Measurements from ENCODE around the gene ARHGAP10.
A peak's percentile ranks its signal among the peaks of the same experiment; 100 is the strongest.

ARHGAP10 gene

GRCh38 chr4:147683717-147684700, 47.9 kb upstream of the ARHGAP10 start, which contains the start of gene PRMT9:
Gene PRMT9 (minus strand): TSS chr4:147684163. CDS start chr4:147683987, 176 bp downstream.
- H2AK5ac ChIP-seq (ENCODE audit: low read depth, low read length), result no peak within 1 kb of the TSS
- H3K36me3 ChIP-seq (replicated peaks in 1 of 2; ENCODE audit: control insufficient read depth in 2 of 2, insufficient read depth in 2 of 2, low read length in 2 of 2), result peaks cover 0 to 9% of the 10 kb centered on the region in 2 donors
- no CpG with 5 or more reads among the region's 69 CpGs for WGBS, 2 donors (ENCODE audit: extremely low coverage in 2 of 2, insufficient read length in 2 of 2, insufficient replicate concordance in 1 of 2)
- H3K4ac ChIP-seq (ENCODE audit: low read length), result no peak within 1 kb of the TSS
- no peaks in the 10 kb centered on the region for H3K27me3 ChIP-seq (ENCODE audit: control insufficient read depth in 3 of 3, insufficient read depth in 3 of 3, low read depth in 1 of 3, low read length in 3 of 3)
- peak within 1 kb of the TSS; percentile 77 to 95 for H3K4me3 ChIP-seq (ENCODE audit: low read length in 2 of 2)
- peak within 1 kb of the TSS; percentile 92 for H3K4me2 ChIP-seq (ENCODE audit: insufficient read depth, low read length, poor library complexity, severe bottlenecking)
- H2AFZ ChIP-seq (ENCODE audit: low read length), result peak within 1 kb of the TSS; percentile 93
- H3K4me1 ChIP-seq (ENCODE audit: control insufficient read depth in 2 of 2, insufficient read depth in 1 of 2, low read depth in 1 of 2, low read length in 2 of 2), result peaks cover 0 to 3% of the 10 kb centered on the region in 2 donors
- H4K8ac ChIP-seq (ENCODE audit: low read depth, low read length), result peak within 1 kb of the TSS; percentile 65
- peak within 1 kb of the TSS; percentile 97 for H3K18ac ChIP-seq (ENCODE audit: low read length)
- H2BK12ac ChIP-seq (ENCODE audit: low read length), result no peak within 1 kb of the TSS
- no peak within 1 kb of the TSS for H4K91ac ChIP-seq (ENCODE audit: low read depth, low read length, poor library complexity)
- no peak within 1 kb of the TSS for H2BK5ac ChIP-seq (ENCODE audit: low read length)
- peak within 1 kb of the TSS; percentile 91 for H3K9ac ChIP-seq (ENCODE audit: low read depth, low read length, poor library complexity)
- H2BK15ac ChIP-seq (ENCODE audit: low read length), result no peak within 1 kb of the TSS
- H3K23ac ChIP-seq (ENCODE audit: low read depth, low read length, poor library complexity), result peak within 1 kb of the TSS; percentile 90
- no peaks in the 10 kb centered on the region for H3K79me1 ChIP-seq (ENCODE audit: low read depth, low read length)
- H3K27ac ChIP-seq (replicated peaks; ENCODE audit: low read length), result peak within 1 kb of the TSS; percentile 54
- peak; percentile 67 for DNase-seq (ENCODE audit: low spot score)
- H3K9me3 ChIP-seq (replicated peaks in 1 of 2; ENCODE audit: control insufficient read depth in 2 of 2, insufficient read depth in 1 of 2, low read depth in 1 of 2, low read length in 2 of 2), result no peaks in the 10 kb centered on the region
- peak within 1 kb of the TSS; percentile 27 for H3K14ac ChIP-seq (ENCODE audit: low read length)
- H2BK120ac ChIP-seq (ENCODE audit: low read depth, low read length), result no peak within 1 kb of the TSS

GRCh38 chr4:147689067-147689466, 42.8 kb upstream of the ARHGAP10 start:
- Histone ChIP-seq H2BK15ac (ENCODE audit: low read length) (no peak overlapping the region), H3K23ac (ENCODE audit: low read depth, low read length, poor library complexity) (no peak overlapping the region), H3K4me3 (ENCODE audit: low read length in 2 of 2) (no peak overlapping the region), H3K27me3 (ENCODE audit: control insufficient read depth in 3 of 3, insufficient read depth in 3 of 3, low read depth in 1 of 3, low read length in 3 of 3) (no peaks in the 10 kb centered on the region), H3K4me2 (ENCODE audit: insufficient read depth, low read length, poor library complexity, severe bottlenecking) (no peak overlapping the region), H2AK5ac (ENCODE audit: low read depth, low read length) (no peak overlapping the region), H3K4me1 (ENCODE audit: control insufficient read depth in 2 of 2, insufficient read depth in 1 of 2, low read depth in 1 of 2, low read length in 2 of 2) (no peaks in the 10 kb centered on the region), H4K8ac (ENCODE audit: low read depth, low read length) (no peak overlapping the region), H3K79me1 (ENCODE audit: low read depth, low read length) (no peaks in the 10 kb centered on the region), H2BK5ac (ENCODE audit: low read length) (no peak overlapping the region), H2BK12ac (ENCODE audit: low read length) (no peak overlapping the region), H2BK120ac (ENCODE audit: low read depth, low read length) (no peak overlapping the region), H3K14ac (ENCODE audit: low read length) (no peak overlapping the region), H3K18ac (ENCODE audit: low read length) (no peak overlapping the region), H3K36me3 (replicated peaks in 1 of 2; ENCODE audit: control insufficient read depth in 2 of 2, insufficient read depth in 2 of 2, low read length in 2 of 2) (no peaks in the 10 kb centered on the region), H2AFZ (ENCODE audit: low read length) (no peak overlapping the region), H3K27ac (replicated peaks; ENCODE audit: low read length) (no peak overlapping the region), H3K4ac (ENCODE audit: low read length) (no peak overlapping the region), H3K9me3 (replicated peaks in 1 of 2; ENCODE audit: control insufficient read depth in 2 of 2, insufficient read depth in 1 of 2, low read depth in 1 of 2, low read length in 2 of 2) (no peaks in the 10 kb centered on the region), H3K9ac (ENCODE audit: low read depth, low read length, poor library complexity) (no peak overlapping the region), H4K91ac (ENCODE audit: low read depth, low read length, poor library complexity) (no peak overlapping the region)
- no CpG with 5 or more reads among the region's 4 CpGs for WGBS, 2 donors (ENCODE audit: extremely low coverage in 2 of 2, insufficient read length in 2 of 2, insufficient replicate concordance in 1 of 2)
- DNase-seq (ENCODE audit: low spot score), result no peak

GRCh38 chr4:147691820-147692219, 40.1 kb upstream of the ARHGAP10 start:
- Histone ChIP-seq H2BK120ac (ENCODE audit: low read depth, low read length) (no peak overlapping the region), H3K4me1 (ENCODE audit: control insufficient read depth in 2 of 2, insufficient read depth in 1 of 2, low read depth in 1 of 2, low read length in 2 of 2) (no peaks in the 10 kb centered on the region), H2BK15ac (ENCODE audit: low read length) (no peak overlapping the region), H2AK5ac (ENCODE audit: low read depth, low read length) (no peak overlapping the region), H2AFZ (ENCODE audit: low read length) (no peak overlapping the region), H3K27me3 (ENCODE audit: control insufficient read depth in 3 of 3, insufficient read depth in 3 of 3, low read depth in 1 of 3, low read length in 3 of 3) (no peaks in the 10 kb centered on the region), H3K79me1 (ENCODE audit: low read depth, low read length) (no peaks in the 10 kb centered on the region), H3K36me3 (replicated peaks in 1 of 2; ENCODE audit: control insufficient read depth in 2 of 2, insufficient read depth in 2 of 2, low read length in 2 of 2) (no peaks in the 10 kb centered on the region), H3K9me3 (replicated peaks in 1 of 2; ENCODE audit: control insufficient read depth in 2 of 2, insufficient read depth in 1 of 2, low read depth in 1 of 2, low read length in 2 of 2) (no peaks in the 10 kb centered on the region), H3K4me2 (ENCODE audit: insufficient read depth, low read length, poor library complexity, severe bottlenecking) (no peak overlapping the region), H3K23ac (ENCODE audit: low read depth, low read length, poor library complexity) (no peak overlapping the region), H3K4ac (ENCODE audit: low read length) (no peak overlapping the region), H3K27ac (replicated peaks; ENCODE audit: low read length) (no peak overlapping the region), H4K91ac (ENCODE audit: low read depth, low read length, poor library complexity) (no peak overlapping the region), H3K18ac (ENCODE audit: low read length) (no peak overlapping the region), H2BK12ac (ENCODE audit: low read length) (no peak overlapping the region), H3K9ac (ENCODE audit: low read depth, low read length, poor library complexity) (no peak overlapping the region), H2BK5ac (ENCODE audit: low read length) (no peak overlapping the region), H3K14ac (ENCODE audit: low read length) (no peak overlapping the region), H4K8ac (ENCODE audit: low read depth, low read length) (no peak overlapping the region), H3K4me3 (ENCODE audit: low read length in 2 of 2) (no peak overlapping the region)
- WGBS, 2 donors (ENCODE audit: extremely low coverage in 2 of 2, insufficient read length in 2 of 2, insufficient replicate concordance in 1 of 2), result no CpG with 5 or more reads among the region's 2 CpGs
- no peak for DNase-seq (ENCODE audit: low spot score)

GRCh38 chr4:147693218-147693617, 38.7 kb upstream of the ARHGAP10 start:
- Histone ChIP-seq H3K14ac (ENCODE audit: low read length) (no peak overlapping the region), H3K79me1 (ENCODE audit: low read depth, low read length) (no peaks in the 10 kb centered on the region), H2BK120ac (ENCODE audit: low read depth, low read length) (no peak overlapping the region), H3K23ac (ENCODE audit: low read depth, low read length, poor library complexity) (no peak overlapping the region), H3K4me1 (ENCODE audit: control insufficient read depth in 2 of 2, insufficient read depth in 1 of 2, low read depth in 1 of 2, low read length in 2 of 2) (no peaks in the 10 kb centered on the region), H3K9me3 (replicated peaks in 1 of 2; ENCODE audit: control insufficient read depth in 2 of 2, insufficient read depth in 1 of 2, low read depth in 1 of 2, low read length in 2 of 2) (no peaks in the 10 kb centered on the region), H4K8ac (ENCODE audit: low read depth, low read length) (no peak overlapping the region), H2BK15ac (ENCODE audit: low read length) (no peak overlapping the region), H3K4me3 (ENCODE audit: low read length in 2 of 2) (no peak overlapping the region), H3K27ac (replicated peaks; ENCODE audit: low read length) (no peak overlapping the region), H4K91ac (ENCODE audit: low read depth, low read length, poor library complexity) (no peak overlapping the region), H3K27me3 (ENCODE audit: control insufficient read depth in 3 of 3, insufficient read depth in 3 of 3, low read depth in 1 of 3, low read length in 3 of 3) (no peaks in the 10 kb centered on the region), H3K18ac (ENCODE audit: low read length) (no peak overlapping the region), H2AFZ (ENCODE audit: low read length) (no peak overlapping the region), H3K4ac (ENCODE audit: low read length) (no peak overlapping the region), H2BK12ac (ENCODE audit: low read length) (no peak overlapping the region), H2BK5ac (ENCODE audit: low read length) (no peak overlapping the region), H3K9ac (ENCODE audit: low read depth, low read length, poor library complexity) (no peak overlapping the region), H3K4me2 (ENCODE audit: insufficient read depth, low read length, poor library complexity, severe bottlenecking) (no peak overlapping the region), H2AK5ac (ENCODE audit: low read depth, low read length) (no peak overlapping the region), H3K36me3 (replicated peaks in 1 of 2; ENCODE audit: control insufficient read depth in 2 of 2, insufficient read depth in 2 of 2, low read length in 2 of 2) (no peaks in the 10 kb centered on the region)
- no CpG with 5 or more reads among the region's 3 CpGs for WGBS, 2 donors (ENCODE audit: extremely low coverage in 2 of 2, insufficient read length in 2 of 2, insufficient replicate concordance in 1 of 2)
- DNase-seq (ENCODE audit: low spot score), result no peak
